Right lobe of liver (tissue), 4 donors: Measurements from ENCODE around the gene UGT1A10.

ENCODE experiments used
- CTCF ChIP-seq, 4 donors: fragments of 200-600 bp in 3 of 4; fragments of 450-650 bp in 1 of 4; IDR thresholded peaks; one replicate each; pipeline versions ENCODE4 v1.5.1 to v1.8.0; 2016 to 2022; ENCODE audit warnings: antibody characterized with exemption in 4 of 4, mild to moderate bottlenecking in 2 of 4
- POLR2A ChIP-seq: fragments of 450-650 bp; IDR thresholded peaks from one replicate; pipeline ENCODE4 v1.6.1; 2017; ENCODE audit warnings: antibody characterized with exemption, mild to moderate bottlenecking
- donor health status: DM: no; HTN: no; CAD: no.
- donor health status: DM: no; HTN: no; CAD: no.
- donor health status: DM: no; HTN: yes; CAD: no.

- TF ChIP-seq CTCF (IDR thresholded peaks at IDR 0.05), result no peak
- no peak for TF ChIP-seq POLR2A
Observed at GRCh38 chr2:233745073-233745755, 109.0 kb downstream of the UGT1A10 start.
